GM19452 (cell line): Measurements from ENCODE around the gene CISD3.

Experiments
- ATAC-seq: cut with Tn5 transposase; IDR thresholded peaks from one replicate; pipeline ENCODE4 v1.9.1; 2021; ENCODE audit not compliant: unreplicated experiment

CISD3 gene

GRCh38 chr17:38742411-38743308 is 12.5 kb downstream of the CISD3 start:
- no peak for ATAC-seq

- no peak for ATAC-seq
These were observed 13.5 kb downstream of the CISD3 start for GRCh38 chr17:38743556-38744171.

GRCh38 chr17:38745545-38745944 is 15.4 kb downstream of the CISD3 start:
- ATAC-seq, result no peak

- no peak for ATAC-seq
These were observed 16.1 kb downstream of the CISD3 start for GRCh38 chr17:38746004-38746848.

- no peak for ATAC-seq
These were observed 16.8 kb downstream of the CISD3 start for GRCh38 chr17:38746849-38747462.

- ATAC-seq, result no peak
These were observed 17.5 kb downstream of the CISD3 start for GRCh38 chr17:38747463-38748148.

- ATAC-seq, result no peak
These were observed 18.2 kb downstream of the CISD3 start, which contains the start of gene PCGF2 for GRCh38 chr17:38748149-38748891. Gene PCGF2, minus strand, starts transcription at chr17:38748336. Its CDS starts 7,934 bp downstream, at chr17:38740402.

- ATAC-seq, result no peak
These were observed 18.7 kb downstream of the CISD3 start for GRCh38 chr17:38748892-38749222.

- ATAC-seq, result no peak
These were observed 19.3 kb downstream of the CISD3 start for GRCh38 chr17:38749223-38750043.

GRCh38 chr17:38750044-38750311 is 19.8 kb downstream of the CISD3 start:
- no peak for ATAC-seq

- no peak for ATAC-seq
These were observed 20.4 kb downstream of the CISD3 start for GRCh38 chr17:38750312-38751121.

- no peak for ATAC-seq
These were observed 21.1 kb downstream of the CISD3 start for GRCh38 chr17:38751144-38751807.

GRCh38 chr17:38751808-38752307 is 21.7 kb downstream of the CISD3 start:
- ATAC-seq, result no peak

GRCh38 chr17:38752308-38753070 is 22.3 kb downstream of the CISD3 start, which contains the start of gene PSMB3:
Gene PSMB3, plus strand, starts transcription at chr17:38752741. Its CDS starts 86 bp downstream, at chr17:38752827.
- ATAC-seq, result peak; percentile 85

- ATAC-seq, result no peak
These were observed 22.9 kb downstream of the CISD3 start for GRCh38 chr17:38753071-38753506.

GRCh38 chr17:38761612-38762011 is 31.5 kb downstream of the CISD3 start:
- no peak for ATAC-seq

GRCh38 chr17:38762231-38762630 is 32.1 kb downstream of the CISD3 start:
- no peak for ATAC-seq
